Chondrocyte (in vitro differentiated cells): ENCODE data around the gene ATP7B. TPM values are rescaled to one million over a fixed set of nuclear protein-coding genes. Genes with fewer than 3 reads are reported as not detected.

Experiments
- DNase-seq: peaks from one replicate; pipeline ENCODE4 v3.0.0; 2021; ENCODE audit warnings: mixed read lengths, low spot score
- H3K27ac Mint-ChIP-seq: one replicate; pipeline ENCODE4 v1.8.0; 2021; ENCODE audit warnings: mild to moderate bottlenecking, moderate library complexity, mixed read lengths; ENCODE audit not compliant: unreplicated experiment
- H3K27me3 Mint-ChIP-seq: 2 replicates; pipeline ENCODE4 v1.8.0; 2021; ENCODE audit warnings: low read depth, mixed read lengths
- H3K36me3 Mint-ChIP-seq: 2 replicates; pipeline ENCODE4 v1.8.0; 2021; ENCODE audit warnings: low read depth, mixed read lengths
- H3K4me1 Mint-ChIP-seq: 2 replicates; pipeline ENCODE4 v1.8.0; 2021; ENCODE audit warnings: low read depth, mild to moderate bottlenecking, mixed read lengths
- H3K4me3 Mint-ChIP-seq: one replicate; pipeline ENCODE4 v1.8.0; 2021; ENCODE audit warnings: mild to moderate bottlenecking, moderate library complexity, mixed read lengths; ENCODE audit not compliant: unreplicated experiment
- H3K9me3 Mint-ChIP-seq: 2 replicates; pipeline ENCODE4 v1.8.0; 2021; ENCODE audit warnings: low read depth, mixed read lengths
- total RNA-seq: library from RNA; stranded (reverse); gene quantifications from 3 replicates; pipeline ENCODE4 v1.2.1, GENCODE V29; 2021
- TF ChIP-seq, protein P1 (sequence below): fragments of 200-600 bp; sonication (generic); IDR thresholded peaks from 2 replicates; pipeline ENCODE4 v1.5.0; 2021; ENCODE audit warnings: antibody characterized with exemption, mild to moderate bottlenecking, moderate library complexity

The ATP7B gene
- total RNA-seq, 1 donor from 2014 or later: 16.8 TPM

DNA sequence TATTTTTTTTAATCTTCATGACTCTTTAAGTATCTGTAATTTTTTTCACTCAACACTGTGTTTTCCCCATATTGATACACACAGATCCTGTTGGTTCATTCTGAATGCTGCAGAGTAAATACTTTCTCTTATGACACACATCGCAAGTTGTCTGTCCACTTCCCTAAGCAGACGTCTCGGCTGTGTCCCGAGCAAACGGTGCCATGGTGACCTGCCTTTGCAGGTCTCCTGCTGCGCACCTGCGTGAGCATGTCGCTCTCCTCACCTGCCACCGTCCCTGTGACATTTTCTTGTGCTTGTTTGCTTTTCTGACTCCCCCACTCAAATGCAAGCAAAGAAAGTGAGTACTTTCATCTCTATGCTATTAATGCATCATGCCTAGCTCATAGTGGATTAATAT lies 91.7 kb downstream of the ATP7B start:
- H3K4me3 Mint-ChIP-seq: no peak overlapping the region
- no peaks in the 10 kb centered on the region for H3K9me3 Mint-ChIP-seq
- H3K36me3 Mint-ChIP-seq: peaks cover 4% of the 10 kb centered on the region
- no peaks in the 10 kb centered on the region for H3K4me1 Mint-ChIP-seq
- no peaks in the 10 kb centered on the region for H3K27me3 Mint-ChIP-seq
- DNase-seq: no peak
- TF ChIP-seq, protein P1, sequence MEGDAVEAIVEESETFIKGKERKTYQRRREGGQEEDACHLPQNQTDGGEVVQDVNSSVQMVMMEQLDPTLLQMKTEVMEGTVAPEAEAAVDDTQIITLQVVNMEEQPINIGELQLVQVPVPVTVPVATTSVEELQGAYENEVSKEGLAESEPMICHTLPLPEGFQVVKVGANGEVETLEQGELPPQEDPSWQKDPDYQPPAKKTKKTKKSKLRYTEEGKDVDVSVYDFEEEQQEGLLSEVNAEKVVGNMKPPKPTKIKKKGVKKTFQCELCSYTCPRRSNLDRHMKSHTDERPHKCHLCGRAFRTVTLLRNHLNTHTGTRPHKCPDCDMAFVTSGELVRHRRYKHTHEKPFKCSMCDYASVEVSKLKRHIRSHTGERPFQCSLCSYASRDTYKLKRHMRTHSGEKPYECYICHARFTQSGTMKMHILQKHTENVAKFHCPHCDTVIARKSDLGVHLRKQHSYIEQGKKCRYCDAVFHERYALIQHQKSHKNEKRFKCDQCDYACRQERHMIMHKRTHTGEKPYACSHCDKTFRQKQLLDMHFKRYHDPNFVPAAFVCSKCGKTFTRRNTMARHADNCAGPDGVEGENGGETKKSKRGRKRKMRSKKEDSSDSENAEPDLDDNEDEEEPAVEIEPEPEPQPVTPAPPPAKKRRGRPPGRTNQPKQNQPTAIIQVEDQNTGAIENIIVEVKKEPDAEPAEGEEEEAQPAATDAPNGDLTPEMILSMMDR: no peak
- no peak overlapping the region for H3K27ac Mint-ChIP-seq

DNA sequence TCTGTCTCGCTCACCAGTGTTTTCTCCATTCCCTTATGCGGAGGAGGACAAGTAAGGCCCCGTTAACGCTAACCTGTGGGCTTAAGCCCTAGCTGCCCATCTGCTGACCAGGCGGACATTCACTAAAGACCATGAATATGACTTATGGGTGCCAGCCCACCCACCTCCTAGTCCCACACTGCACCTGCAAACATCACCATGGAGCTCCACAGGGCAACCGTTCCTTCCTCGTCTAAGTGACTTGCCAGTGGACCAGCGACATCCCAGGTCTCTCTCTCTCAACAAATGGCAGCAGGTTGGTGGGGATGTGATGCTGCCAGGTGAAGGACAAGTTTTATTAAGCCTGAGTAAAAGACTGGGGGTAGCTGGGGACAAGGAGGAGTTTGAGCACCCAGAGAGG lies 94.3 kb downstream of the ATP7B start:
- DNase-seq: no peak
- H3K4me3 Mint-ChIP-seq: no peak overlapping the region
- no peaks in the 10 kb centered on the region for H3K27me3 Mint-ChIP-seq
- no peaks in the 10 kb centered on the region for H3K9me3 Mint-ChIP-seq
- H3K27ac Mint-ChIP-seq: no peak overlapping the region
- H3K4me1 Mint-ChIP-seq: no peaks in the 10 kb centered on the region
- peaks cover 4% of the 10 kb centered on the region for H3K36me3 Mint-ChIP-seq
- TF ChIP-seq, protein P1: no peak

DNA sequence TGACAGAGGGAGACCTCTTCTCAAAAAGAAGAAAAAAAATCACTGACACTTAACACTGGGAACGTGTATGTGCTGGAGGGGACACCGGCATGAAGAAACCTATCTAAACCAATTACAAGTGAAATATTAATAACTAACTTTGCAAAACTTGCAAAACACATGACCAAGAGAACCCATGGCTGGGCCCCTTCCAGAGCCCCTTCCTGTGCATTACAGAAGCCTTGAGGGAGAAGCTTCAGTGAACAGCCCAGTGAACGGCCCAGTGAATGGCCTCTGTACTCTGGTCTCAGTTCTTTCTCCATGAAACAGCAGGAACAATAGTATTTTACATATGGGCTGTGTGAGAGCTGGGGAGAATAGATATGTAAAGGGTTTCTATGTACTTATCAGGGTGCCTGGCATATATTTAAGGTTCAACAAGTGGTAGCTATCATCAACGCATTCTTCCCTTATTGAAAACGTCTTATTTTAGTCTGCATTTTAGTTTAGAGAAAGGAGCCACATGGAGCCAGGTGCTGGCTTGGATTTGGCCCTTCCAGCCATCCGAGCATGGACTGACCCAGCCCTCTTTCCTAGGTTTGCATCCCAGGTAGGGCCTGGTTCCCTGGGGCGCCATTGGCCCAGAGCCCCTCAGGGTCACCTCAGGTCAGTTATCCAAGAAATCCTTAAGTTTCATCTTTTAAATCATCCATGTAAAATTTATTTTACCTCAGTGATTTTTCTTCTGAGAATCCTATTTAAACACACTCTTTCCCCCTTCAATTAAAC lies 95.0 kb downstream of the ATP7B start:
- H3K4me3 Mint-ChIP-seq: no peak overlapping the region
- TF ChIP-seq, protein P1: no peak
- no peak for DNase-seq
- no peaks in the 10 kb centered on the region for H3K9me3 Mint-ChIP-seq
- no peaks in the 10 kb centered on the region for H3K4me1 Mint-ChIP-seq
- no peaks in the 10 kb centered on the region for H3K27me3 Mint-ChIP-seq
- H3K36me3 Mint-ChIP-seq: peaks cover 4% of the 10 kb centered on the region
- no peak overlapping the region for H3K27ac Mint-ChIP-seq

DNA sequence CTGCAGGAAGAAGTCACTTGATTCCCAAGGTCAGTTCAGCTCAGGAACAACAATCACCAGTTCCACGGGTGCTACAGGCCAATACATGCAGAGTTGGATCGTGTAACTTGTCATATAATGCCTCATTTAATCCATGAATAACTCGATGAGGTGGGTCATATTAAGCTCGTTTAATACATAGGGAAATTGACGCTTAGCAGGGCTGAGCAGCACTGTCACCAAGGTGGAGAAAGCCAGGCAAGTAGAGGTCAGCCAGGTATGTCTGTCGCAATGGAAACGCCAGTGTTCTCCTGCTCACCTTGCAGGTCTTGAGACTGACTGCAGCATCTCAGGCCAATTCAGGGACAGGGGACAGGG lies 97.1 kb downstream of the ATP7B start:
- H3K27me3 Mint-ChIP-seq: no peaks in the 10 kb centered on the region
- H3K27ac Mint-ChIP-seq: no peak overlapping the region
- no peak for DNase-seq
- H3K4me3 Mint-ChIP-seq: no peak overlapping the region
- H3K9me3 Mint-ChIP-seq: no peaks in the 10 kb centered on the region
- no peaks in the 10 kb centered on the region for H3K4me1 Mint-ChIP-seq
- TF ChIP-seq, protein P1: no peak
- peaks cover 4% of the 10 kb centered on the region for H3K36me3 Mint-ChIP-seq

DNA sequence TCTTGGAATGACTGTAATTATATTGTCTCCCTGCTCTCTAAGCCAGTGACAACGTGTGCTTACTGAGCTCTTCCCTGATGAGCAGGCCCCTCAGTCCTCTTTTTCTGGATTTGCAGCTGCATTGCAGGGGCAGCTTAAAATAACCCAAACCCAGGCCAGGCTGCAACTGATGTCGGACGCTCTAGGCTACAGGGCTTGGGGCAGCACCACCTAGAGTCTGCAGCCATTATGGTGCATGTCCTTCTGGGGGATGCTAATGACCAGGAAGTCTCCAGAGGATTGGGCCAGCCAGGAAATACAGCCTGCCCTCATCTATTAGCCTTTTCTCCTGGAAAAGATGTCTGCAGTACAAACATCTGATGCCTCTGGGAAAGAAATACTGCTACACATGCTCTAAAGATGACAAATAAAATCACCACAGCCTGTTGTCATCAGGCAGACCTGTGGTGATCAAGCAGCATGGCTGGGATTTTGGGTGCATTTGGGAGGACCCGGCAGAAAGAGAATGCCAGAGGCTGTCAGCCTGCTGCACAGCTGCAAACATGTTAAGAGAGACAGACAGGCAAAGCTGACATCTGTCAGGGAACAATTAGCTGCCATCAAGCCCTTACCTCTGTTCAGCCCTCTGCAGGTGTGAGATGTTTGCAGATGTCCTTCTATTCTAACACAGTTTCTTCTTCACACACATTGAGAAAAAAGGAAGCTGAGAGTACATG lies 97.7 kb downstream of the ATP7B start:
- Mint-ChIP-seq H3K4me1 (no peaks in the 10 kb centered on the region), H3K36me3 (peaks cover 4% of the 10 kb centered on the region), H3K4me3 (no peak overlapping the region), H3K9me3 (no peaks in the 10 kb centered on the region), H3K27me3 (no peaks in the 10 kb centered on the region), H3K27ac (no peak overlapping the region)
- TF ChIP-seq, protein P1: no peak
- no peak for DNase-seq
